Measurements from ENCODE around the gene PPIP5K2.
A peak's percentile ranks its signal among the peaks of the same experiment; 100 is the strongest.
"Not testable (repeated sequence)": the region's sequence is repeated elsewhere in the genome, so short reads cannot be mapped to it uniquely, and the experiment has no call there.

The PPIP5K2 gene

DNA sequence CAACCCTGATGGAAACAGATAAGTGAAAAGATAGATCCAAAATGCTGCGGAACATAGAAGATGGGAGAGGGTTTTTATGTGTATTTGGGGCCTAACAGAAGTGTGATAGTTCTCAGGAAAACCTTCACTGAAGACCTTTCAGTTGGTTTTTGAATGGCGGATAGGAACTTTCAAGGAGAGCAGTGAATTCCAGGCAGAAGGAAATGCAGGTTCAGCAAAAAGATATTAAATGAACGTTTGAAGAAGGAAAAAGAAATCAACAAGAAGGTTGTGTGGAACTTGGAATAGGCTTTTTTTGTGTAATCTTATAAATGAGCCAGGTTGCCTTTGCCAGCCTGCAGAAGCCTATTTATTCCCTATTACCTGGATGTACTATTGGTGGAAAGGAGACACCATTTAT, 2.1 kb downstream of the PPIP5K2 start:
- DNase-seq (ENCODE audit: low read depth in 2 of 2), result no peak

DNA sequence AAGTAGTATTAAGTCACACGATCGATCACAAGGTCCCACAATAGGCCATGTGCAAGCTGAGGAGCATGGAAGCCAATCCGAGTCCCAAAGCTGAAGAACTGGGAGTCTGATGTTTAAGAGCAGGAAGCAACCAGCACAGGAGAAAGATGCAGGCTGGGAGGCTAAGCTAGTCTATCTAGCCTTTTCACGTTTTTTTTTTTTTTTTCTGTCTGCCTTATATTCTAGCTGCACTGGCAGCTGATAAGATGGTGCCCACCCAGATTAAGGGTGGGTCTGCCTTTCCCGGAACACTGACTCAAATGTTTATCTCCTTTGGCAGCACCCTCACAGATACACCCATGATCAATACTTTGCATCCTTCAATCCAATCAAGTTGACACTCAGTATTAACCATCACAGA, 6.5 kb downstream of the PPIP5K2 start:
- no peak for DNase-seq (ENCODE audit: low read depth in 2 of 2)

DNA sequence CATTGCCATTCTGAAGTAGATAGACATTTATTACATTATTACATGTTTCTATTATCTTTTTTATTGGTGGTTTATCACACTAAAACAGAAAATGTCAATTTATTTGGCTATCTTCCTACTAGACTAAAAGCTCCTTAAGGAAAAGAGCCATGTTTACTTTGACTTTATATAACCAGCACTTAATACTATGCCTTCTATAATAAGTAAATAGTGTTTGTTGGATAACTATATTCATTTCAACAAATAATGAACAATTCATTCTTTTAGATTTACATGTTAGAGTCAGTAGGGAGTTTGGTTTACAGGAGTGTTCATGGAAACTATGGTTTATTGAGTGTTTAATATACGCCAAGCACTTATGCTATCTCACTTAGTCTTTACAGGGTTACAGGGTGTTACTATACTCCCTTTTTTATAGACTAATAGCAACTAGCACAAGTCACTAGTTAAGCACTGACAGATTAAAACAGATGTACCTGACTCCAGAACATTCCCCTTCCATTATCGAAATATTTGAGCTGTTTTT, 7.3 kb downstream of the PPIP5K2 start:
- DNase-seq (ENCODE audit: low read depth in 2 of 2), result no peak

DNA sequence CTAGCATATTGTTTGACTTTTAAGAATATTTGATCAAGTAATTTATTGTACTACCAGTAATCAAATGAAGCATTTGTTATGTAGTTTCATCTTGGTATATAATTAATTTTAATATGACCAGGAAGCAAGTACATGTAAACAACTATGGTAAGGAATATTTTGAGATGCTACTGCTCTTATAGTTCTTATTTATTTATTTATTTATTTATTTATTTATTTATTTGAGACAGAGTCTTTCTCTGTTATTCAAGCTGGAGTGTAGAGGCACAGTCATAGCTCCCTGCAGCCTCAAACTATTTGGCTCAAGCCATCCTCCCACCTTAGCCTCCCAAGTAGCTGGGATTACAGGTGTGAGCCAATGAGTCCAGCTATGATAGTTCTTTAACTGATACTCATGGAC, 8.1 kb downstream of the PPIP5K2 start:
- no peak for DNase-seq (ENCODE audit: low read depth in 2 of 2)

DNA sequence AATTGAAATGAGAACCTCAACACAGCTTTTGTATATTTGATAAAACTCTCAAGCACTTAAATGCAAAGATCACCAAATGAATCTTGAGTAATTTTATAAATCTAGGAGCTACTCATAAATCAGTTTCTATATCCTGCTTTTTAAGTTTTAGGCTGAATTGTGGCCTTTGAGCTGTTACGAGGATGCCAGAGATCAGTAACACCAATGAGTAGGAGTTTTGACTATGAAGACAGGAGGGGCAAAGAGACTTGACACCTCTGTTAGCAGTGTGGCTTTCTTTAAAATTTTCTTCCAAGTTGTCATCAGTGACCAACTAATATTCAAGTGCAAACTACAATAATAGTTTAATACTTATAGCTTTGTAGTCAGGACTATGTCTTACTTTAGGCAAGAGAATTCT, 12.6 kb downstream of the PPIP5K2 start:
- DNase-seq (ENCODE audit: low read depth in 2 of 2), result no peak

DNA sequence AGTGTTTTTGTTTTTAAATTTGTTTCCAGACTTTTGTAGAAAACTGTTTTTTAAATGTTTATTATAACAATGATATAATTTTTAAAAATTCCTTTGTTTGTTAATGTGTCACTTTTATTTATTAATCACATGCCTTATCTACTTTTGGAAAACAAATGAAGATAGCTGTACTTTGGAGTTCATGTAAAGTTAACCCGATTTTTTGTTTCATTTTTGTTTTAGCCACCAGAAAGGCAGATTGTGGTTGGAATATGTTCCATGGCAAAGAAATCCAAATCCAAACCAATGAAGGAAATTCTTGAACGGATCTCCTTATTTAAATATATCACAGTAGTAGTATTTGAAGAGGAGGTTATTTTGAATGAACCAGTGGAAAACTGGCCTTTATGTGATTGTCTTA, 13.1 kb downstream of the PPIP5K2 start:
- DNase-seq (ENCODE audit: low read depth in 2 of 2), result no peak

DNA sequence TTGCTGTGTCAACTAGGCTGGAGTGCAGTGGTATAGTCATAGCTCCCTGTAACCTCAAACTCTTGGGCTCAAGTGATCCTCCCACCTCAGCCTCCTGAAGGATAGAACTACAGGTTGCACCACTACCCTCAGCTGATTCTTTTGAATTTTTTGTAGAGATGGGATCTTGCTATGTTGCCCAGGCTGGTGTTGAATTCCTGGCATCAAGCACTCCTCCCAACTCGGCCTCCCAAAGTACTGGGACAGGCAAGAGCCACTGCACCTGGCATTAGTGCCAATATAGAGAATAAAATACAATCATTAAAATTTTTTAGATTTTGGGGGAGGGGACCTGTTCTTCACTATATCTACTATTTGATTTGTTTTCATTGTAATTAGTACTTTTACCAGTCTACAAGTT, 15.4 kb downstream of the PPIP5K2 start:
- DNase-seq (ENCODE audit: low read depth in 2 of 2), result no peak

DNA sequence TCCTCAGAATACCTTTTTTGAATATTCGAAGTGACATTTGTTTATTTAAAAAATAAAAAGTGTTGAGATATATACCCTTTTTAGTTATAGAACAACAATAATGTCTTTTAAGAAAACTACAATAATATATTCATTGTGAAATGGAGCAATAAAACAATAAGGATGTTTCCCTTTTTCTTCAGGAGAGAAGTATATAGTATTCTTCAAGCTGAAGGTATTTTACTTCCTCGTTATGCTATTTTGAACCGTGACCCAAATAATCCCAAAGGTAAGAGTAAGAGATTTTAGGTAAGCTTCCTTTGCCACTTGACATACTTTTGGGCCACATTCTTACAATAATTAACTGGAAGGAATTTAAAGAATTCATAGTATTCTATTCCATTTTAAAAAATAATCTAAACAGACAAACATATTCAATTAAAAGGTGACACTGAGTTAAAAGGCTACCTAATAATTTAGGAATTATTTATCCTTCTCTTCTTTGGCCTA, 18.1 kb downstream of the PPIP5K2 start:
- DNase-seq (ENCODE audit: low read depth in 2 of 2), result no peak

DNA sequence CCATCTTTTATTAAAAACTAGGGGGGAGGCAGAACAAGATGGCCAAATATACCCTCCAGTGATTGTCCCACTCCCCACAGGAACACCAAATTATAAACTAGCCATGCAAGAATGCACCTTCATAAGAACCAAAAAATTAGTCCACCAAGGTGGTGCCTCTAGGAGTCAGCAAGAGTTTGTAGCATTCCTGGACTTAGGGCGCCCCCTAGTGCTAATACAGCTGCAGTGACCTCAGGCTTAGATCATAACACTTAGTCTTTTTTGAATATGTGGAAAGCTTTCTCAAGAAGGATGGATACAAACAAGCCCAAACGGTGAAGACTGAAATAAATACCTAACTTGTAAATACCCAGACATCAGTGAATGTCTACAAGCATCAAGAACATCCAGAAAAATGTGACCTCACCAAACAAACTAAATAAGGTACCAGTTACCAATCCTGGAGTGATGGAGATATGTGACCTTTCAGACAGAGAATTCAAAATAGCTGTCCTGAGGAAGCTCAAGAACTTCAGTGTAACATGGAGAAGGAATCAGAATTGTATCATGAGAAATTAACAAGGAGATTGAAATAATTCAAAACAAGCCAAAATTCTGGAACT, 19.3 kb downstream of the PPIP5K2 start:
- peak; percentile 68 to 71 for DNase-seq (ENCODE audit: low read depth in 2 of 2)

DNA sequence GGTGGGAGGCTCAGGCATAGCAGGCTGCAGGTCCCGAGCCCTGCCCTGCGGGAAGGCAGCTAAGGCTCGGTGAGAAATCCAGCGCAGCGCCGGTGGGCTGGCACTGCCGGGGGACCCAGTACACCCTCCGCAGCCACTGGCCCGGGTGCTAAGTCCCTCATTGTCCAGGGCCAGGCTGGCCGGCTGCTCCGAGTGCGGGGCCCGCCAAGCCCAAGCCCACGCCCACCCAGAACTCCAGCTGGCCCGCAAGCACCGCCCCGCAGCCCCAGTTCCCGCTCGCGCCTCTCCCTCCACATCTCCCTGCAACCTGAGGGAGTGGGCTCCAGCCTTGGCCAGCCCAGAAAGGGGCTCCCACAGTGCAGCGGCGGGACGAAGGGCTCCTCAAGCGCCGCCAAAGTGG, 22.0 kb downstream of the PPIP5K2 start:
- not testable (repeated sequence) for DNase-seq (ENCODE audit: low read depth in 2 of 2)

DNA sequence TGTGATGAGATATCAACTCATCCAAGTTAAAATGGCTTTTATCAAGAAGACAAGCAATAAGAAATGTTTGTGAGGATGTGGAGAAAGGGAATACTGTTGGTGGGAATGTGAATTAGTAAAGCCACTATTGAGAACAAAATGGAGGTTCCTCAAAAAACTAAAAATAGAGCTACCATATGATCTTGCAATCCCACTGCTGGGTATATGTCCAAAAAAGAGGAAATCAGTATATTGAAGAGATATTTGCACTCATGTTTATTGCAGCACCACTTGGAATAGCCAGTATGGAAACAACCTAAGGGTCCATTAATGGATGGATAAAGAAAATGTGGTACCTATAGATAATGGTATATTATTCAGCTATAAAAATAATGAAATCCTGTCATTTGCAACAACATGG, 25.1 kb downstream of the PPIP5K2 start:
- no peak for DNase-seq (ENCODE audit: low read depth in 2 of 2)

DNA sequence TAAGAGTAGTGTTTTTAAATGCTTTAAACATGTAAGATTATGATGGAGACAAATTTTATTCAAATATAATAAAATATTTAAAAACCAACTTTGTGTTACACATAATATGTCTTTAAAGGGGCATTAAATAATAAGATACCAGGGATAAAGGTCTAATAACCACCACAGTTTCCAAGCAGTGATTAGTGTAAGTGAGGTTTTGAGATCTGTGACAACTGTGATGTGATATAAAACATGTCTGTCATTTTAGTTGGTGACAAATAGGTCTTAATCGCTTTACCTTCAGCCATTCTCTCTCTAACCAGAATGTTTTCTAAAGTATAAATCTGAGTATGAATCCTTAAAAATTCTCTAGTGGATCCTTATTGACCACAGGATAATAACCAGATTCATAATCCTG, 28.1 kb downstream of the PPIP5K2 start:
- DNase-seq (ENCODE audit: low read depth in 2 of 2), result no peak

DNA sequence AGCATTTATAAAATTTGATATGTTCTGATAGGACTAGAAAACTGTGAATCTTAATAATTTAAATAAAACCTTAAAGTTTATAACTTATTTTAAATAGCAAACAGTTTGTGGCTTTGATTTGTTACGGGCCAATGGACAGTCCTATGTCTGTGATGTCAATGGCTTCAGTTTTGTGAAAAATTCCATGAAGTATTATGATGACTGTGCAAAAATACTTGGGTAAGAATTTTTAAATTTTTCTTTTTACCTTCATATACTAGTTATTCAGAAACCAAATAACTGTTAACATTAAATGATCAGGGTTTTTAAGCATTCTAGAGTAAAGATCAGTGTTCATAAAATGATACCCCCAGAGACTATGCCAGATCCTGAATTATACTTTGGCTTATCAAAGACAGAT, 31.1 kb downstream of the PPIP5K2 start:
- DNase-seq (ENCODE audit: low read depth in 2 of 2), result no peak

DNA sequence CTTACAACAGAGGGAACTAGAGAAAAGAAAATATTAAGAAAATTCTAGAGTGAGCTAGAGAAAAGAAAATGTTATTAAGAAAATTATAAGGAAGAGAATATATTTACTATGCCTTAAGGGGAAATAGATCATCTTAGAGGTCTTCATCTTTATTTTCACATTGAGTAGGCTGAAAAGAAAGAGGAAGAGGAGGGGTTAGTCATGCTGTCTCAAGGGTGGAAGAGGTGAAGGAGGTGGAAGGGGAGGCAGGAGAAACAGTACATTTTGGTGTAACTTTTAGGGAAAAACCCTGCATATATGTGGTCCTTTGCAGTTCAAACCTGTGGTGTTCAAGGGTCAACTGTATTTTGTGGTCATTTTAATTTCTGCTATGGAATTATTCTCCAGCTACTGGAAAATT, 46.6 kb downstream of the PPIP5K2 start:
- no peak for DNase-seq (ENCODE audit: low read depth in 2 of 2)

DNA sequence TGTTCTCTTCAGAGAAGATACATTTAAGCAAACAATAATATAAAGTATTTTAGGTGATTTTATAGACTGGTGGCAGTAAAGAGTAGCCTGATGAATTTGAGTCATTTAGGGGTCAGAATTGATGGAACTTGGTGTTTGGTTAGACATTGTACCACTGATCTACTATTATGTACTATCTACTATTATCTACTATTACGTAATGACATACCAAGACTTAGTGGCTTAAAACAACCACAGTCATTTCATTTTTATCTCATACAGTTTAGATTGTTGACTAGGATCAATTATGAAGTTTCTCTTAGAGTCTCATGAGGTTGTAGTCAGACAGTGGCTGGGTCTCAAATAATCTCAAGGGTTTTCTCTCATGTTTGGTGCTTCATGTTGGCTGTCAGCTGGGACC, 54.0 kb downstream of the PPIP5K2 start:
- no peak for DNase-seq (ENCODE audit: low read depth in 2 of 2)

DNA sequence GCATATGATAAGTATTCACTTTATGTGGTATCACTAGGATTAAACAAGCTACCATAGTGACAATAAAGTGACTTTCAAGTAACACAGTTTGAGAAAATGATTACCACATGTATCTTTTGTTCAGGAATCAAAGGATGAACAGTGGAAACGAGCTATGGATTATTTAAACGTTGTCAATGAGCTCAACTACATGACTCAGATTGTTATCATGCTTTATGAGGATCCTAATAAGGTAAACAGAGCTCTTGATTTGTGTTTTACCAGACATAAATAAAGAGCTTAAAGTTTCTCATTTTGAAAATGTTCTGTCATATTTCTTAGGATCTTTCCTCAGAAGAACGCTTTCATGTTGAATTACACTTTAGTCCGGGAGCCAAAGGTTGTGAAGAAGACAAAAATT, 57.4 kb downstream of the PPIP5K2 start:
- DNase-seq (ENCODE audit: low read depth in 2 of 2), result no peak

DNA sequence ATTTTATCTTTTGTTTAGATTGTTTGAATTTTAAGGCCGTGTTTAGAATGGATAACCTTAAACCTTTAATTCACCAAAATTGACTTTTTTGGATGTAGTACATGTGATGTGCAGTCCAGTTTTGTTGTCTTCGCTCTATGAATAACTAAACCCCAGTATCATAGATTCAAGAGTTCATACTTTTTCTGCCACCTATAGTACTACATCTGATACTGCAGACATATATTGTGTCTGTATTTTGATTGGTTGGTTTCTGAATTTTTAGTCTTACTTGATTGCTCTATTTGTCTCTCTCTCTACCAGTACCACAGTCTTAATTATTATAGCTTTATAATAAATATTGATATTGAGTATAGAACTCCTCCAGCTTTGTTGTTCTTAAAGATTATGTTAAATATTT, 58.1 kb downstream of the PPIP5K2 start:
- no peak for DNase-seq (ENCODE audit: low read depth in 2 of 2)

DNA sequence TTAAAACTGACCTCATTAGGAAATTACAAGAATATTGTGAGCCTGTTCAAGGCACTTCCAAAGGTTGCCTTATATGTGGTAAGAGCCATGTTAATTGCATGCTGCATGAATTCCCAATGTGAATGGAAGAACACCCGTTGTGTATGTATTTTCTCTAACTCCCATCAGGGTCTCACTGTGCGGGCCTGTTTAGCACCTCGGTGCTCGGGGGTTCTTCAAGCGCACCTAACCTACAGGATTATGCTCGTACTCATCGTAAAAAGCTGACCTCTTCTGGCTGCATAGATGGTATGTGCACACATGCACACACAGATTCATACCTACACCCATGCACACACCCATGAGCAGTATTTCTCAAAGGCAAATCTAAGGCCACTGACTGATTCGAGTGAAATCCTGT, 66.1 kb downstream of the PPIP5K2 start:
- no peak for DNase-seq (ENCODE audit: low read depth in 2 of 2)

DNA sequence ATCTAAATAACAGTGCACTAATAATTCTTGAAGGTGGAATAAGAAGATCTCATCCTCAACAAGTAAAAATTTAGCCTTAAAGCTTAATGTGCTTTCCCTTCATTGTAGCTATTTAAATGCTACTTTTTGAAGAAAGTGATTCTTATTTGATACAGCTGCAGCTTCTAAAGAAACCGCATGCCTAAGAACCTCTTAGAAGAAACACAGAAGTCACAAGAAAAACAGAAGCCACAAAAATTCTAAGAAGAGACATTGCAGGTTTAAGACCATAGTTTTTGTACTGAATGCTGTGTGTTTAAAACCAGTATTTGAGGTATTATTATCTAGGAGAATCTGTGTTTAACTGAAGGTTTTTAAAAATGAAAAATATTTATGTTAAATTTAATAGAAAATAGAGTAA, 68.3 kb downstream of the PPIP5K2 start:
- DNase-seq (ENCODE audit: low read depth in 2 of 2), result no peak

DNA sequence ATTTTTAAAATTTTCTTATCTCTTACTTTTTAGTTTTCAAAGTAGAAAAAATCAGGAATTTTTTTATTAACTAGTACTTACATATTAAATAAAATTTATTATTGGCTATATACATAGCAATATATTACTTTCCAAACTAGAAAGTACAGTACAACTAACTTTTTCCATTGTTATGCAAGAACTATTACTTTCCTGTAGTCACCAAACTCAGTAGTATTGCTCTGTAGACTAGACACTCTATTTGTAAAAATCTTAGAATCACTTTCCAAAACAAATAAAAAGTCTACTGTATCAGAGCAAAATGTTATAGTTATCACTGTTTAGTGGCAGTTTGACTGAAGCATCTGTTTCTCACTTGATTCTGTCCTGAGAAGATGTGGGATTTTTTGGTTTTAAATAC, 83.1 kb downstream of the PPIP5K2 start:
- DNase-seq (ENCODE audit: low read depth in 2 of 2), result no peak

DNA sequence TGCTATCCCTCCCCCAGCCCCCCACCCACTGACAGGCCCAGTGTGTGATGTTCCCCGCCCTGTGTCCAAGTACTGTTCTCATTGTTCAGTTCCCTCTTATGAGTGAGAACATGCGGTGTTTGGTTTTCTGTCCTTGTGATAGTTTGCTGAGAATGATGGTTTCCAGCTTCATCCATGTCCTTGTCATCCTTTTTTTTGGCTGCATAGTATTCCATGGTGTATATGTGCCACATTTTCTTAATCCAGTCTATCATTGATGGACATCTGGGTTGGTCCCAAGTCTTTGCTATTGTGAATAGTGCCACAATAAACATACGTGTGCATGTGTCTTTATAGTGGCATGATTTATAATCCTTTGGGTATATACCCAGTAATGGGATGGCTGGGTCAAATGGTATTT, 84.9 kb downstream of the PPIP5K2 start:
- DNase-seq (ENCODE audit: low read depth in 2 of 2), result not testable (repeated sequence)

DNA sequence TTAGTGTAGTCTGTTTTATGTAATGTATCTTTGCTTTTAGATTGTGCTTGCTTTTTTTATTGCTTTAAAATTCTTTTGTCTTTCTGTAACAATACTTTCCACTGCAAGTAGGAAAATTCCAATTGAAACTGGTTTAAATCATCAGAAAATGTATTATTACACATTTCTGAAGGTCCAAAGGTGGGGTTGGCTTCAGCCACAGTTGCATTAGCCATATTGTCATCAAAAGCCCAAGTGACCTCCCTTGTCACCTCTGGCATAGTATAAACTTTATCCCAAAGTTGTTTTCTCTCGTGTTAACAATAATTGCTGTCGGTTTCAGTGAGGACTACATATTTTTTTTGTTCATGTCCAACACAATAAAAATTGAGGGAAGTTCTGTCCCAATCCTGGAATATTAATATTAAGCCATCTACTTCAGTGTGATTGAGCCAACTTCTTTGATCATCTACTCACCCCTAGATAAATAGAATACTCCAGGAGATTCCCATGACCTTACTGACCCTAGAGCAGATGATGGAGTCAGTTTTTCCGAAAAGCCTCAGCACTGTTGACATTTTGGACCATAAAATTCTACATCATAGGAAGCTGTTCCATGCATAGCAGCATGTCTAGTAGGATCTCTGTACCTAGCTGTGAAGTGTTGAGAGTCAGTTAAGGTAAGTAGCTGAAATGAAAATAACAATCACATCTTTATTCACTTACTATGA, 86.0 kb downstream of the PPIP5K2 start:
- DNase-seq (ENCODE audit: low read depth in 2 of 2), result no peak

DNA sequence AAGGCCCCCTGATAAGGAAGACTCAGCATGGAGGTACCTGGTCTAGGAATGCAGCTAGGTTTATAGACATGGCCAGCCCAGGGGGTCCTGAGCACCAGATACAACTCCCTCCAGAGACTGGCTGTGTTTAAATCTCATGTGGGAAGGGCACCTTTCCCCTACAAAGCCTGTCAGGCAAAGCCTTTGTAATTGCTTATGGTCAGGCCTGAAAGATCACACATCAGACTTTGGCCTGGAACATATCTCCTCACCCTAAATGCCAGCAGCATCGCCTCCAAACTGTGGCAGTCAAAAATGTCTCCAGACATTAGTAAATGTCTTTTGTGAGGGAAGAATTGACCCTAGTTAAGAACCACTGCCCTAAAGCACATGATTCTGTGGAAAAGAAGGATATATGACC, 86.9 kb downstream of the PPIP5K2 start:
- no peak for DNase-seq (ENCODE audit: low read depth in 2 of 2)

DNA sequence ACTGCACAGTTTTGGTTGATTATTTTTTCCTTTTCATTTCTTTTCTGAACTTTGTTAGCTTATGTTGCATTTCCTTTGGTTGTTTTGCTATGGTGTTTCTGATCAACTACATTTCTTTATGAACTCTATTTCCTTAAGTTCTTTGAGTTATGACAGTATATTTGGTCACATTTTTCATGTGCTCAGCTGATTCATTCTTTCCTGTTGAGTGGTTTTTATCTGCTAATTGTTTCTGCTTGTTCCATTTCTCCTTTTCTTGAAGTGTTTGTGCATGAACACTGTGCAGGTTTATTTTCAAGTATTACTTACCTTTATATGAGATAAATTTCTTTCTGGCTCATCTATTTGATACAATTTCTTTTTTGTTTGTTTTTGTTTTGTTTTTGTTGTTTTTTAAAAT, 87.6 kb downstream of the PPIP5K2 start:
- DNase-seq (ENCODE audit: low read depth in 2 of 2), result no peak

Data from stimulated activated CD8-positive, alpha-beta memory T cell treated with anti-CD3 and anti-CD28 coated beads, Interleukin-2, amount 100 ng/mL, for 1 hour (primary cell).